Stimulated activated naive CD4-positive, alpha-beta T cell treated with Interleukin-2 at 50 U/mL for 16 hours (primary cell): Measurements from ENCODE around the gene PHF21B.

ENCODE experiments used
- DNase-seq: peaks from one replicate; lab custom pipeline; 2025; lab: John Stamatoyannopoulos, UW

PHF21B gene

GRCh38 chr22:44892803-44893730, 116.7 kb downstream of the PHF21B start:
- DNase-seq, result no peak

- no peak for DNase-seq
Observed at GRCh38 chr22:44892243-44892642, 117.6 kb downstream of the PHF21B start.

GRCh38 chr22:44891791-44892190, 118.0 kb downstream of the PHF21B start:
- DNase-seq, result no peak

- DNase-seq, result no peak
Observed at GRCh38 chr22:44891293-44891747, 118.5 kb downstream of the PHF21B start.

GRCh38 chr22:44890416-44891292, 119.2 kb downstream of the PHF21B start:
- no peak for DNase-seq

- DNase-seq, result no peak
Observed at GRCh38 chr22:44889255-44889878, 120.4 kb downstream of the PHF21B start.

- DNase-seq, result no peak
Observed at GRCh38 chr22:44888491-44889254, 121.1 kb downstream of the PHF21B start.

GRCh38 chr22:44887941-44888366, 121.9 kb downstream of the PHF21B start:
- DNase-seq, result no peak

GRCh38 chr22:44885806-44886360, 123.9 kb downstream of the PHF21B start:
- DNase-seq, result no peak

GRCh38 chr22:44884968-44885805, 124.6 kb downstream of the PHF21B start:
- no peak for DNase-seq

GRCh38 chr22:44884562-44884961, 125.2 kb downstream of the PHF21B start:
- DNase-seq, result no peak

GRCh38 chr22:44883011-44883421, 126.8 kb downstream of the PHF21B start:
- DNase-seq, result no peak

GRCh38 chr22:44882226-44882905, 127.4 kb downstream of the PHF21B start:
- no peak for DNase-seq

GRCh38 chr22:44881624-44882023, 128.2 kb downstream of the PHF21B start:
- no peak for DNase-seq

- DNase-seq, result no peak
Observed at GRCh38 chr22:44880610-44881290, 129.1 kb downstream of the PHF21B start.

GRCh38 chr22:44879301-44879680, 130.5 kb downstream of the PHF21B start:
- DNase-seq, result no peak

- no peak for DNase-seq
Observed at GRCh38 chr22:44878483-44879300, 131.1 kb downstream of the PHF21B start.

GRCh38 chr22:44876921-44877320, 132.9 kb downstream of the PHF21B start:
- DNase-seq, result no peak
